Measurements from ENCODE around the gene TCTN3.
"Not testable (repeated sequence)": the region's sequence is repeated elsewhere in the genome, so short reads cannot be mapped to it uniquely, and the experiment has no call there.

Gene TCTN3

GRCh38 chr10:95691281-95691680 lies 2.4 kb downstream of the TCTN3 start:
- DNase-seq (ENCODE audit: low read depth in 2 of 2, low spot score in 1 of 2), result no peak

GRCh38 chr10:95688648-95689047 lies 5.1 kb downstream of the TCTN3 start:
- no peak for DNase-seq (ENCODE audit: low read depth in 2 of 2, low spot score in 1 of 2)

DNA sequence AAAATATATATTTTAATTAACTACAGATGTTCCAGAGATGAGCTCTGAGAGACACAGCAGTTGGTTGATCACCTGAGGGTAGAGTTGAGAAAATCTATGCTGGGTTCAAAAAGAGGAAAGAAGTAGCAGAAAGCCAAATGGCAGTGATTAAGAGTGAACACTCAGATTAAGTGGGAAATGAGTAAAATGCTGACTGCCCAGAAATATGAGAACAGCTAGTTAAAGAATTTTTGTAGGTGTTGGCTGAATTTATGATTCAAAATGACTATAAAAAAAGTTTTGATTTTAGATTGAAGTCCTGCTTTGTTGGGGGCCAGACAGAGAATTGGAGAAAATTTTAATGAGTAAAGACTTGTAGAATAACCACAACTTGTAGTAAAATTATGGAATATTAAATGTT lies 9.8 kb downstream of the TCTN3 start:
- no peak for DNase-seq (ENCODE audit: low read depth in 2 of 2, low spot score in 1 of 2)

- no peak for DNase-seq (ENCODE audit: low read depth in 2 of 2, low spot score in 1 of 2)
Measured at GRCh38 chr10:95675403-95676116, 18.2 kb downstream of the TCTN3 start.

DNA sequence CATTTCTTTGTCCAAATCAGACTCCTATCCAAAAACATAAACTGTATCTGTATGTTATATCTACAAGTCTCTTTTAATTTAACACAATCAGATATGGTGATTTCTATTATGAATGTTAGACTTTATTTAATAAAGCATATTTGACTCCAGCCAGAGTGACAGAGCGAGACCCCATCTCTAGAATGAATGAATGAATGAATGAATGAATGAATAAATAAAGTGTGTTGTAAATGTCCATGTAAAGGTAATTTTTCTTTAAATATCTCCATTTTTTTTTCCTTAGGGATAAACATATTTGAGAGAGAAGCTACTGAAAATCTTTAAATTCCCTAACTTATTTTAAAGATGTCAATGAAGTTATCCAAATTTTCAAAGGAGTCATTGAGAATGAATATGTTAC lies 19.1 kb downstream of the TCTN3 start:
- DNase-seq (ENCODE audit: low read depth in 2 of 2, low spot score in 1 of 2), result no peak

- not testable (repeated sequence) for DNase-seq (ENCODE audit: low read depth in 2 of 2, low spot score in 1 of 2)
Measured at GRCh38 chr10:95672641-95673040, 21.1 kb downstream of the TCTN3 start.

GRCh38 chr10:95664543-95664942 lies 29.2 kb downstream of the TCTN3 start:
- DNase-seq (ENCODE audit: low read depth in 2 of 2, low spot score in 1 of 2), result no peak

DNA sequence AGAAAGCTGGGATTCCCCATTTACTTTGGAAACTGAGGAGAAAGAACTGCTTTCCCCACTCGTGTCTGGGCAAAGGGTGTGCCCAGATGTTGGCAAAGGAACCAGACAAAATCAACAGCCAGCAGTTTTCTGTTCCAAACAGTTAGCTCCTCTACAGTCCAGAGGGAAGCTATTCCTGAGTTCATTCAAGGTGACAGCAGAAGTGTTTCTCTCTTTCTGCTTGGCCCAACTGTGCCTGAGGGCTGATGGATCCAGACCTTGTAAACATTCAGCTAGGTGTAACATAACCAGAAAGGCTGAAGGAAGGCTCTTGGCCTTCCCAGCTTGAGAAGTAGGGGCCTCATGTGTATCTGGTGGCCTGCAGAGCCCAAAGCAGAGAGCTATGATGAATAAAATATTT lies 30.2 kb downstream of the TCTN3 start:
- DNase-seq (ENCODE audit: low read depth in 2 of 2, low spot score in 1 of 2), result no peak

DNA sequence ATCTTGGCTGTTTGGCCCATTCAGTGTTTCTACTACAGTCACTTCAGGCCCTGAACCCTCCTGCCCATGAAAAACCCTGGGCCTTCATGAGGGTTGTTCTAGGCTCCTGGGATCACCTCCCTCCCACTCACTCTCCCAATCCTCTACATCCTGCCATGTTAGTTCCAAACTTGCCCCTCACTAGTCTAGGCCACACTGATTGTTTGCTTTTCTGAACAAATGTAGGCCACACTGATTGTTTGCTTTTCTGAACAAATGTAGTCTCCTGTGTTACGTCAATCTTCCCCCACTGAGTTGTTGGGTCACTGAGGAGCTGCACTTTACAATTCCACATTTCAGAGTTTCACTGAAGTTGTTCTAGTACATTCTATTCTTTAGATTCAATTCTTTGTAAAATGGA lies 31.9 kb downstream of the TCTN3 start:
- no peak for DNase-seq (ENCODE audit: low read depth in 2 of 2, low spot score in 1 of 2)

DNA sequence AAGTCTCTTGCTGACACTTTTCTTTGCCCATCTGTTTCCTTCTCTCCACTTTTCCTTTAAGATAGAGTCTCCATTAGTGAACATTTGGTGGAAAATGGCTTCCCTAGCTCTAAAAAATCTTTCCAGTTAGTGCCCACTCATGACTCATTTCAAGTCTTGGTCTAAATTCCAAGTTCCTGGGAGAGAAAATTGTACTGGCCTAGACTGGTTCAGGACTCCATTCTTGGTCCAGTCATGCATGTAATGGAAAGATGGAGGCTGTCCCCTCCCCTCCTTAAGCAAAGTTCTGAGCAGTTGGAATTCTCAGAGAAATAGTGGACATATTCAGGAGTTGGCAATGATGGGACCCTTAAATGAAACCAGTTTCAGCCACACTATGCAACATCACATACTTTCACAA lies 33.4 kb downstream of the TCTN3 start:
- no peak for DNase-seq (ENCODE audit: low read depth in 2 of 2, low spot score in 1 of 2)

DNA sequence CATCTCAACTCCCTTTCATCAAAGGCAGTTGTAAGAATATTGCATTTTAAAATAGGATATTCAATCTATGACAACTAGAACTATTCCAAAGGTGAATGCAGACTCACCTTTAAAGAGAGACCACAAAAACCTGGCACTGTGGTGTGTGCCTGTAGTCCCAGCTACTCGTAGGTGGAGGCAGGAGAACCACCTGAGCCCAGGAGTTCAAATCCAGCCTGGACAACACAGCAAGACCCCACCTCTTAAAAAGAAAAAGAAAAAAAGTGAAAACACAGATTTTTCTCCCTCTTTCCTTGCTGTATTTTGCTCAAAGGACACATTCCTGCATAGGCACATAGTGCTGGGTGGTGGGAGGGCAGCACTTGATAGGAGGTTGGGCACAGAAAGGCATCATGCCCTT lies 36.5 kb downstream of the TCTN3 start:
- no peak for DNase-seq (ENCODE audit: low read depth in 2 of 2, low spot score in 1 of 2)

DNA sequence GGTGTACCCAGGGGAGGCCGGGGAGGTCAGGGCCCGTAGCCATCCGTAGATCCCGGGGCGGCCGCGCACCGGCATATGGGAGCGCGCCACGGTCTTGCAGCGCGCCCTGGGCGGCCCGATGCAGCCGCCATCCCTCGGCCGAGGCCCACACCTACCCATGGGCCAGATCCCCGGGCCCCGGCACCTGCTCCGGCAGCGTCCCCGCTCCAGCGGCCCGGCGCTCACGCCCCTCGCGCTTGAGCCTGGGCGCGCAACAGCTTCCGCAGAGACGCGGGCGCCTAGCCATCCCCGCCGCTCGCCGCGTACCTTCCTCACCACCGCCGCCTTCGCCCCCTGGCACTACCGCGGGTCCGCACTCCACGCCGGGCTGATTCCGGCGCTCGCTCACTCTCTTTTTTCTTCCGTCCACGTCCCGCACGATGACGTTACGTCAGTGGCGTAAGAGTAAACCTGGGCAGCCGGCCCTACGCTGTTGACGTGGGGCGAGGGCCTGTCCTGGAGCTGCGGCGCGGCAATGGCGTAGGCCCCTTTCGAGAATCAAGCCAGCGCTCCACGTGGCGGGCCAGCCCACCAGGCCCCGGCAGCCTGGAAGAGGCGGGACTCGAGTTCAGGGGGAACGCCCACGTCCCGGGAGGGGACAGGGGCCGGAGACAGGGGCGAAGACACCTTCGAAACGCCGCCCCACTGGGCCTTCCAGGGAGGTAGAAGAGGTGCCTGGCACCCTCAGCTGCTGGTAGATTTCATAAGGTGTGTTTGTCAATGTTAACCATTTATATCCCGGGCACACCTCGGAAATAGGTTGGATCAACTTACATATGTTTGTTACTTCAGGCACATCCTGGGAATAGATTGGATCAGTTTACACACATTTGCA lies 37.2 kb downstream of the TCTN3 start, which contains the start of gene ALDH18A1:
TSS of gene ALDH18A1 (minus strand) at position 421 of the 874 bp plus-strand sequence. CDS start 3,334 bp downstream, outside the sequence.
- DNase-seq (ENCODE audit: low read depth in 2 of 2, low spot score in 1 of 2), result peak; percentile 88 to 91

- no peak for DNase-seq (ENCODE audit: low read depth in 2 of 2, low spot score in 1 of 2)
Measured at GRCh38 chr10:95655571-95656290, 38.0 kb downstream of the TCTN3 start.

DNA sequence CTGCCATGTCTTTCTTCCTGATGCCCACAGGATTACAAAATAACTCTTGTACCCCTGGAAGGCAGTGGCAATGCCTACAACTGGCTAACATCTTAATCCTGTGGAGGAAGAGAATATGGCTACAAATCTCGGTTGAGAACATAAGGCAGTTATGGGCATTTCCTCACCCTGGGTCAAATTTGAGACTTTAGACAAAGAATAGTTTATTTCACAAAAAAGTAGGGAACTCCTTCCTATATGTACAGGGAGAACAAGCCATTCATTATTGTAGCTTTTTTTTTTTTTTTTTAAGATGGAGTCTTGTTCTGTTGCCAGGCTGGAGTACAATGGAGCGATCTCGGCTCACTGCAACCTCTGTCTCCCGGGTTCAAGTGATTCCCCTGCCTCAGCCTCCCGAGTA lies 39.8 kb downstream of the TCTN3 start:
- DNase-seq (ENCODE audit: low read depth in 2 of 2, low spot score in 1 of 2), result no peak

DNA sequence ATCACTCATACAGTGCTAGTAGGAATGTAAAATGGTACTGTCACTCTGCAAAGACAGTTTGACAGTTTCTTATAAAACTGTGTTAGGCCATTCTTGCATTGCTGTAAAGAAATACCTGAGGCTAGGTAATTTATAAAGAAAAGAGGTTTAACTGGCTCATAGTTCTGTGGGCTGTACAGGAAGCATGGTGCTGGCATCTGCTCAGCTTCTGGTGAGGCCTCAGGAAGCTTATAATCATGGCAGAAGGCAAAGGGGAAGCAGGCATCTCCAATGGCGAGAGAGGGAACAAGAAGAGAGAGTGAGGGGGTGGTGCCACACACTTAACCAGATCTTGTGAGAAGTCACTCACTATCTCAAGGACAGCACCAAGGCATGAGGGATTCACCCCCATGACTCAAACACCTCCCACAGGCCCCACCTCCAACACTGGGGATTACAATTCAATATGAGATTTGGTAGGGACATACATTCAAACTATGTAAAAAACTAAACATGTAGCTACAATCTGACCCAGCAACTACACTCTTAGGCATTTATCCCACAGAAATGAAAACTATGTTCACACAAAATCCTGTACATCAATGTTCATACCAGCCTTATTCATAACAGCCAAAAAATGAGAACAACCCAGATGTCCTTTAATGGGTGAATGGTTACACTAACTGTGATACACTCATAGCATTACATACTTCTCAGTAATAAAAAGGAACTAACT lies 42.2 kb downstream of the TCTN3 start:
- no peak for DNase-seq (ENCODE audit: low read depth in 2 of 2, low spot score in 1 of 2)

DNA sequence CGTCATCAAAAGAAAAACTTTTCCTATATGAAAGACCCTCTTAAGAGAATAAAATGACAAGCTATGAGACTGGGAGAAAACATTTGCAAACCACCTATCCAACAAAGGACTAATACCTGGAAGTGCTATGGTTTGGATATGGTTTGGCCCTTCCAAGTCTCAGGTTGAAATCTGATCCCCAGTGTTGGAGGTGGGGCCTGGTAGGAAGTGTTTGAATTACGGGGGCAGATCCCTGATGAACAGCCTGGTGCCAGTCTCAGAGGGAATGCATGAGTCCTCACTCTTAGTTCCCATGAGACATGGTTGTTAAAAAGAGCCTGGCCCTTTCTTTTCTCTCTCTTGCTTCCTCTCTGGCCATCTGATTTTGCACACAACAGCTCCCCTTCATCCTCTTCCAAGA lies 43.5 kb downstream of the TCTN3 start:
- no peak for DNase-seq (ENCODE audit: low read depth in 2 of 2, low spot score in 1 of 2)

DNA sequence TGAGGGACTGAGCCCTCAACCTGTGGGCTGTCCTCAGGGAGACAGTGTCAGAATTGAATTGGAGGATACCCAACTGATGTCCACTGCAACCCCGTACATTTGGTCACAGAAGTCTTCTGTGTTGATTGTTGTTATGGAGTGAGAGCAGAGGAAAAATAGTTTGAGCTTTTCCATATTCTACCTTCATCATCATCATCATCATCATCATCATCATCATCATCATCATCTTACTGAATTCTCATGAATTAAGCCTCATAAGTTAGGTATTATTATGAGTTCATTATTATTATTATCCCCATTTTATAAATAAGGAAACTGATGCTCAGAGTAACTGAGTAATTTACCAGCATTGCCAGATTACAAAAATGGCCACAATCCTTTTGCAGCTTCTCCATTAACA lies 45.6 kb downstream of the TCTN3 start:
- DNase-seq (ENCODE audit: low read depth in 2 of 2, low spot score in 1 of 2), result no peak

DNA sequence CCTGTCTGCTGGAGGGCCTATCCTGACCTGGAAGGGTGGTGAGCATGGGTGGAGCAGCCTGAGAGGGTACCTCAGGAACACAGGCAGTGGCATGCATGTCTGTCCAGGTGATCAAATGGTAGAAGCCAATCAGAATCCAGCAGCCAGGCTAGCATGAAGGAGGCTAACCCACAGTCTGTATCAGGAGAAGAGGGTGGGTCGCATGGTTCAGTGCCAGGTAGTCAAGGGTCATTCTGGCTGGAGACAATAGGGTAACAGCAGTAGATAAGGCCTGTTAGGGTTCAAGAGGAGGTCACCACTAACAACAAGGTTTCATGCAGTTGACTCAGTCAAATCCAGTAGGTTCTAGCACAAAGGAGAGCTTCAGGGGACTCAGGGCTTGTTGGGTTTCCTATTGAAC lies 47.6 kb downstream of the TCTN3 start:
- DNase-seq (ENCODE audit: low read depth in 2 of 2, low spot score in 1 of 2), result no peak

DNA sequence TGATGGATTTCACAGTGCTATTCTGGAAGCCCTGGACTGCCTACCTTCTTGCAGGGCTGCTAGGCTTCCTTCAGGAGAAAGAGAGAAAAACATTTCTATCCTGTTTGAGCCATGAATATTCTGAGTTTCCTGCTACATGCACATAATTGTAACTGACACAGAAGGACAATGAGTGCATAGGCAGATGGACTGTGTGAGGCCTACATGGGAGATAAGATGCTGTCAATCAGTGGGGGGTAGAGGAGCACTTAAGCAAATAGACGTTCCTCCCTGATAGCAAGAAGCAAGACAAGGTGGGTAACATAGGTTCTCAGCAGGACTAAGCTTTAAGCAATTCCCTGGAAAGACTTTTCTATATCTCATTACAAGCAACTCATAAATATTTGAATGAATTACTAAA lies 48.8 kb downstream of the TCTN3 start:
- DNase-seq (ENCODE audit: low read depth in 2 of 2, low spot score in 1 of 2), result no peak

- DNase-seq (ENCODE audit: low read depth in 2 of 2, low spot score in 1 of 2), result no peak
Measured at GRCh38 chr10:95640891-95641315, 52.8 kb downstream of the TCTN3 start.

DNA sequence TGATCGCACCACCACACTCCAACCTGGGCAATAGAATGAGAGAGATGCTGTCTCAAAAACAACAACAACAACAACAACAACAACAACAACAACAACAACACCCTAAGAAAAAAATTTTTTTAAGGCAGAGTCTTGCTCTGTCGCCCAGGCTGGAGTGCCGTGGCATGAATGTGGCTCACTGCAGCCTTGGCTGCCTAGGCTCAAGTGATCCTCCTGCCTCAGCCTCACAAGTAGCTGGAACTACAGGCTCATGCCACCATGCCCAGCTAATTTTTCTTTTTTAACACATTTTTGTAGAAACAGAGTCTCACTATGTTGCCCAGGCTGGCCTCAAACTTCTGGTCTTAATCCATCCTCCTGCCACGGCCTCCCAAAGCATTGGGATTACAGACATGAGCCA lies 55.8 kb downstream of the TCTN3 start:
- no peak for DNase-seq (ENCODE audit: low read depth in 2 of 2, low spot score in 1 of 2)
